ENCODE results near the gene ADAM12. TPM values are rescaled to one million over a fixed set of nuclear protein-coding genes. Genes with fewer than 3 reads are reported as not detected.

Gene ADAM12
- total and polyA plus RNA-seq, 2 experiments from 2014 or later, result 0.13 to 0.87 TPM

DNA sequence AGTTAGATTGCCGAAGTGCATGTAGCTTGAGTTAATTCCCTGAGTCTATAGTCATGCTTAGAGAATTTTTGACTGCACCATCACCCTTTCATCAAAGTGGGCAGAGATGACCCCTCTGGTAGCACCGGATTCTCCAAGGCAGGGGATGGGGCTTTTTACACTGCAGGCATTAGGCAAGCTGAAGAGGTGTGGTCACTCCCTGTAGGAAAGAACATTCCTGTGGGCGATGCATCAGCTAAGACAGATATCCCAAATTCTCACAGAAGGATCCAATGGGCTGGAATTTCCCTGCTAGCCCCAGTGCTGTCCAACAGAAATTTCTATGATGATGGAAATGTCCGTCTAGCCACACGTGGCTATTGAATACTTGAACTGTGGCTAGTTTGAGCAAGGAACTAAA, 118.2 kb downstream of the ADAM12 start (continued):
- TF ChIP-seq, protein P1, sequence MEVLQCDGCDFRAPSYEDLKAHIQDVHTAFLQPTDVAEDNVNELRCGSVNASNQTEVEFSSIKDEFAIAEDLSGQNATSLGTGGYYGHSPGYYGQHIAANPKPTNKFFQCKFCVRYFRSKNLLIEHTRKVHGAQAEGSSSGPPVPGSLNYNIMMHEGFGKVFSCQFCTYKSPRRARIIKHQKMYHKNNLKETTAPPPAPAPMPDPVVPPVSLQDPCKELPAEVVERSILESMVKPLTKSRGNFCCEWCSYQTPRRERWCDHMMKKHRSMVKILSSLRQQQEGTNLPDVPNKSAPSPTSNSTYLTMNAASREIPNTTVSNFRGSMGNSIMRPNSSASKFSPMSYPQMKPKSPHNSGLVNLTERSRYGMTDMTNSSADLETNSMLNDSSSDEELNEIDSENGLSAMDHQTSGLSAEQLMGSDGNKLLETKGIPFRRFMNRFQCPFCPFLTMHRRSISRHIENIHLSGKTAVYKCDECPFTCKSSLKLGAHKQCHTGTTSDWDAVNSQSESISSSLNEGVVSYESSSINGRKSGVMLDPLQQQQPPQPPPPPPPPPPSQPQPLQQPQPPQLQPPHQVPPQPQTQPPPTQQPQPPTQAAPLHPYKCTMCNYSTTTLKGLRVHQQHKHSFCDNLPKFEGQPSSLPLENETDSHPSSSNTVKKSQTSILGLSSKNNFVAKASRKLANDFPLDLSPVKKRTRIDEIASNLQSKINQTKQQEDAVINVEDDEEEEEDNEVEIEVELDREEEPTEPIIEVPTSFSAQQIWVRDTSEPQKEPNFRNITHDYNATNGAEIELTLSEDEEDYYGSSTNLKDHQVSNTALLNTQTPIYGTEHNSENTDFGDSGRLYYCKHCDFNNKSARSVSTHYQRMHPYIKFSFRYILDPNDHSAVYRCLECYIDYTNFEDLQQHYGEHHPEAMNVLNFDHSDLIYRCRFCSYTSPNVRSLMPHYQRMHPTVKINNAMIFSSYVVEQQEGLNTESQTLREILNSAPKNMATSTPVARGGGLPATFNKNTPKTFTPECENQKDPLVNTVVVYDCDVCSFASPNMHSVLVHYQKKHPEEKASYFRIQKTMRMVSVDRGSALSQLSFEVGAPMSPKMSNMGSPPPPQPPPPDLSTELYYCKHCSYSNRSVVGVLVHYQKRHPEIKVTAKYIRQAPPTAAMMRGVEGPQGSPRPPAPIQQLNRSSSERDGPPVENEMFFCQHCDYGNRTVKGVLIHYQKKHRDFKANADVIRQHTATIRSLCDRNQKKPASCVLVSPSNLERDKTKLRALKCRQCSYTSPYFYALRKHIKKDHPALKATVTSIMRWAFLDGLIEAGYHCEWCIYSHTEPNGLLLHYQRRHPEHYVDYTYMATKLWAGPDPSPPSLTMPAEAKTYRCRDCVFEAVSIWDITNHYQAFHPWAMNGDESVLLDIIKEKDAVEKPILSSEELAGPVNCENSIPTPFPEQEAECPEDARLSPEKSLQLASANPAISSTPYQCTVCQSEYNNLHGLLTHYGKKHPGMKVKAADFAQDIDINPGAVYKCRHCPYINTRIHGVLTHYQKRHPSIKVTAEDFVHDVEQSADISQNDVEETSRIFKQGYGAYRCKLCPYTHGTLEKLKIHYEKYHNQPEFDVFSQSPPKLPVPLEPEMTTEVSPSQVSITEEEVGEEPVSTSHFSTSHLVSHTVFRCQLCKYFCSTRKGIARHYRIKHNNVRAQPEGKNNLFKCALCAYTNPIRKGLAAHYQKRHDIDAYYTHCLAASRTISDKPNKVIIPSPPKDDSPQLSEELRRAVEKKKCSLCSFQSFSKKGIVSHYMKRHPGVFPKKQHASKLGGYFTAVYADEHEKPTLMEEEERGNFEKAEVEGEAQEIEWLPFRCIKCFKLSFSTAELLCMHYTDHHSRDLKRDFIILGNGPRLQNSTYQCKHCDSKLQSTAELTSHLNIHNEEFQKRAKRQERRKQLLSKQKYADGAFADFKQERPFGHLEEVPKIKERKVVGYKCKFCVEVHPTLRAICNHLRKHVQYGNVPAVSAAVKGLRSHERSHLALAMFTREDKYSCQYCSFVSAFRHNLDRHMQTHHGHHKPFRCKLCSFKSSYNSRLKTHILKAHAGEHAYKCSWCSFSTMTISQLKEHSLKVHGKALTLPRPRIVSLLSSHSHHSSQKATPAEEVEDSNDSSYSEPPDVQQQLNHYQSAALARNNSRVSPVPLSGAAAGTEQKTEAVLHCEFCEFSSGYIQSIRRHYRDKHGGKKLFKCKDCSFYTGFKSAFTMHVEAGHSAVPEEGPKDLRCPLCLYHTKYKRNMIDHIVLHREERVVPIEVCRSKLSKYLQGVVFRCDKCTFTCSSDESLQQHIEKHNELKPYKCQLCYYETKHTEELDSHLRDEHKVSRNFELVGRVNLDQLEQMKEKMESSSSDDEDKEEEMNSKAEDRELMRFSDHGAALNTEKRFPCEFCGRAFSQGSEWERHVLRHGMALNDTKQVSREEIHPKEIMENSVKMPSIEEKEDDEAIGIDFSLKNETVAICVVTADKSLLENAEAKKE (CRISPR knock-in tag; IDR thresholded peaks at IDR 0.05), result no peak
- TF ChIP-seq, protein P2, sequence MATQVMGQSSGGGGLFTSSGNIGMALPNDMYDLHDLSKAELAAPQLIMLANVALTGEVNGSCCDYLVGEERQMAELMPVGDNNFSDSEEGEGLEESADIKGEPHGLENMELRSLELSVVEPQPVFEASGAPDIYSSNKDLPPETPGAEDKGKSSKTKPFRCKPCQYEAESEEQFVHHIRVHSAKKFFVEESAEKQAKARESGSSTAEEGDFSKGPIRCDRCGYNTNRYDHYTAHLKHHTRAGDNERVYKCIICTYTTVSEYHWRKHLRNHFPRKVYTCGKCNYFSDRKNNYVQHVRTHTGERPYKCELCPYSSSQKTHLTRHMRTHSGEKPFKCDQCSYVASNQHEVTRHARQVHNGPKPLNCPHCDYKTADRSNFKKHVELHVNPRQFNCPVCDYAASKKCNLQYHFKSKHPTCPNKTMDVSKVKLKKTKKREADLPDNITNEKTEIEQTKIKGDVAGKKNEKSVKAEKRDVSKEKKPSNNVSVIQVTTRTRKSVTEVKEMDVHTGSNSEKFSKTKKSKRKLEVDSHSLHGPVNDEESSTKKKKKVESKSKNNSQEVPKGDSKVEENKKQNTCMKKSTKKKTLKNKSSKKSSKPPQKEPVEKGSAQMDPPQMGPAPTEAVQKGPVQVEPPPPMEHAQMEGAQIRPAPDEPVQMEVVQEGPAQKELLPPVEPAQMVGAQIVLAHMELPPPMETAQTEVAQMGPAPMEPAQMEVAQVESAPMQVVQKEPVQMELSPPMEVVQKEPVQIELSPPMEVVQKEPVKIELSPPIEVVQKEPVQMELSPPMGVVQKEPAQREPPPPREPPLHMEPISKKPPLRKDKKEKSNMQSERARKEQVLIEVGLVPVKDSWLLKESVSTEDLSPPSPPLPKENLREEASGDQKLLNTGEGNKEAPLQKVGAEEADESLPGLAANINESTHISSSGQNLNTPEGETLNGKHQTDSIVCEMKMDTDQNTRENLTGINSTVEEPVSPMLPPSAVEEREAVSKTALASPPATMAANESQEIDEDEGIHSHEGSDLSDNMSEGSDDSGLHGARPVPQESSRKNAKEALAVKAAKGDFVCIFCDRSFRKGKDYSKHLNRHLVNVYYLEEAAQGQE (IDR thresholded peaks at IDR 0.05; ENCODE audit: unreplicated experiment), result no peak

DNA sequence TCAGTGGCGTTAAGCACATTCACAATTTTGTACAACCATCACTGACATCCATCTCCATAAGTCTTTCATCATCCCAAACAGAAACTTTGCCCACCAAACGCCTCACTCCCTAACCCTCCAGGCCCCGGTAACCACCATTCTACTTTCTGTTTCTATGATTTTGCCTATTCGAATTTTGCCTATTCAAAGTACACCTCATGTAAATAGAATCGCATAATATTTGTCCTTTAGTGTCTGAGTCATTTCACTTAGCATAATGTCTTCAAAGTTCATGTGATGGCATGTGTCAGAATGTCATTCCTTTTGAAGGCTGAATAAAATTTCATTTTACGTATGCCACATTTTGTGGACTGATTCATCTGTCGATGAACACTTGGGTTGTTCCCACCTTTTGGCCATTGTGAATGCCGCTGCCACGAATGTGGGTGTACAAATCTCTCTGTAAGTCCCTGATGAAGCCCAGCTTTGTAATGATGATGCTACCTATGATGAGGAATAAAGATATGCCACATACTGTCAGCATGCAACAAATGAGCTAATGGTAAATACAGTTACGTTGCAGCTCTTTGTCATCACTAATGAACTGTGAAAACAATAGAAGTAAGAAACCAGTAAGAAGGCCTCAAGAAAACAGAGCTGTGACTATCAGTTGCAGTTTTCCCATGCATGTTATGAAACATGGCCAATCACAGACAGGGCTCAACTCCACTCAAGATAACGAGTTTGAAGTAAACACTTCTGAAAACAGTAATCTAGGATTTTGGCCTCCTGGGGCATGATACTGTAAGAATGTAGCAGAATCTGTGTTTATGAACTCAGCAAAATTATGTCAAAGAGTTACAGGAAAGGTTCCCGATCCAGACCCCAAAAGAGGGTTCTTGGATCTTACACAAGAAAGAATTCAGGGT, 120.0 kb downstream of the ADAM12 start:
- Histone ChIP-seq H3K4me2 (no peak overlapping the region), H3K36me3 (ENCODE audit: insufficient read depth) (no peaks in the 10 kb centered on the region), H3K4me3 (no peak overlapping the region), H3K27me3 (ENCODE audit: insufficient read depth) (no peaks in the 10 kb centered on the region), H3K4me1 (ENCODE audit: insufficient read depth) (0 out of 2 replicates have a peak, but pooled peaks cover 1% of the 10 kb centered on the region), H2AFZ (no peak overlapping the region), H4K20me1 (replicated peaks; ENCODE audit: insufficient read depth) (no peaks in the 10 kb centered on the region), H3F3A (replicated peaks; ENCODE audit: low read depth) (no peaks in the 10 kb centered on the region), H3K9me2 (ENCODE audit: insufficient read depth) (peaks cover 15% of the 10 kb centered on the region; the same call in 1 of the 2 replicates), H3K79me2 (replicated peaks; ENCODE audit: insufficient read depth) (no peaks in the 10 kb centered on the region), H3K27ac (ENCODE audit: low read depth) (no peak overlapping the region)
- Mint-ChIP-seq H3K27me3 (ENCODE audit: insufficient read depth, low read depth, poor library complexity) (peaks cover 4% of the 10 kb centered on the region), H3K9me3 (peaks cover 27% of the 10 kb centered on the region), H3K27ac (no peak overlapping the region), H3K4me1 (peaks cover 5% of the 10 kb centered on the region; the same call in 2 of the 3 replicates), H3K36me3 (ENCODE audit: low read depth) (peaks cover 21% of the 10 kb centered on the region), H3K4me3 (no peak overlapping the region)
- DNase-seq (ENCODE audit: low spot score) (no peak), ATAC-seq (no peak)
- TF ChIP-seq, protein P2 (IDR thresholded peaks at IDR 0.05; ENCODE audit: unreplicated experiment), result no peak
- TF ChIP-seq JUNB (IDR thresholded peaks at IDR 0.05; ENCODE audit: unreplicated experiment), result no peak
